ENCODE measurements around the gene PHLPP1.
"Not testable (repeated sequence)": the region's sequence is repeated elsewhere in the genome, so short reads cannot be mapped to it uniquely, and the experiment has no call there.

Gene PHLPP1

DNA sequence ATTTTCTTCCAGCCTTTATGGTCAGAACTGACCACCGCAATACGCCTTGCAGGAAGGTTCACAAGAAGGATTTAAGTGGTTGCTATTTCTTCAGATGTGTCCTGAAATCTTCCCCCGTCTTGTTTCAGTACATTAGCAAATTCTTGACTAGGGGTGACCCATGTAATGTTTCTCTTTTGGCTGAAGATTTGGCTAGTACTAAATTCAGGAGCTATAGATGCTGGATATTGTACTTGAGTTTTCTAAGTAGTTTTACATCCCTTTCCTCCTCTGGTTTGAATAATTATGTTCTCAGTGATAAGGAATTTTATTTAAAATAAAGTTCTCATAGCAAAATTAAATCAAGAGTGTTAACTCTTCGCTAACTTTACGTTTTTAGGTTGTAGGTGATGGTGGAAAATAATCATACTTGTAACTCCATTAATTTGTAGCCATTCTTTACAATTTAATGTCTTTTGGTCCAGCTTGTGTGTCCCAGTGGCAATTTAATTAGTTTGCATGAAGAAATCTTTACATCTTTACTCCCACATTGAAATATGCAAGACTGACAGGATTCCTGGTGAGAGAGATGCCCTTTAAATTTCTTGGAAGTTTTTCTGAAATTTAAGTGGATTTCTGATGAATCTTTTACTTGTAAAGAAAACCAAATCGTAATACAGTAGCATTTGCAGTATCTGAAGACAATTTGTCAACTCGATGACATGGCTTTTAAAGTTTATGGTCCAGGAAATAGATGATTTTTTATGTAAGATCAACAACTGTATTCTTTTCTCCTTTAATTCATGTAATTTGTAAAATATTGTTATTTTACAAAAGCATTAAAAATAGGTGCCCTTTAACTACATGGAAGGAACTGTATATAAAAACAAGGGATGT, 2.8 kb downstream of the PHLPP1 start:
- no peak for DNase-seq

DNA sequence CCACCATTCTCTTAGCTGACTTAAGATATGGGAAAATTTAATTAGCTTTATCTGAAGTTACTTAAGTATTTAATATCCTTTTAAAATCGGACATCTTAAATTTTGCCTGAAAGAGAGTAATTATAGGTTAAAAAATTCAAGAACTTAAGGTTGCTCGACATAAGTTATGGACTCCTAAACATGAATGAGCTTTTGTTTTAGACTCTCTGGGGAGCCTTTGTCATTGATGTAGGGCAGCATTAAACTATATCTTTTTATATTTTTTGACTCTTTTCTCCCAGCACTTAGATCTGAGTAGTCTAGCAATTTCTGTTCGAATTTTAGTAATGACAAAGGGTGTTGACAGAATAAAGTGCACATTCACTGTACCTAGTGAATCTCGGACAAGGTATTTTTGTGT, 4.7 kb downstream of the PHLPP1 start:
- no peak for DNase-seq

DNA sequence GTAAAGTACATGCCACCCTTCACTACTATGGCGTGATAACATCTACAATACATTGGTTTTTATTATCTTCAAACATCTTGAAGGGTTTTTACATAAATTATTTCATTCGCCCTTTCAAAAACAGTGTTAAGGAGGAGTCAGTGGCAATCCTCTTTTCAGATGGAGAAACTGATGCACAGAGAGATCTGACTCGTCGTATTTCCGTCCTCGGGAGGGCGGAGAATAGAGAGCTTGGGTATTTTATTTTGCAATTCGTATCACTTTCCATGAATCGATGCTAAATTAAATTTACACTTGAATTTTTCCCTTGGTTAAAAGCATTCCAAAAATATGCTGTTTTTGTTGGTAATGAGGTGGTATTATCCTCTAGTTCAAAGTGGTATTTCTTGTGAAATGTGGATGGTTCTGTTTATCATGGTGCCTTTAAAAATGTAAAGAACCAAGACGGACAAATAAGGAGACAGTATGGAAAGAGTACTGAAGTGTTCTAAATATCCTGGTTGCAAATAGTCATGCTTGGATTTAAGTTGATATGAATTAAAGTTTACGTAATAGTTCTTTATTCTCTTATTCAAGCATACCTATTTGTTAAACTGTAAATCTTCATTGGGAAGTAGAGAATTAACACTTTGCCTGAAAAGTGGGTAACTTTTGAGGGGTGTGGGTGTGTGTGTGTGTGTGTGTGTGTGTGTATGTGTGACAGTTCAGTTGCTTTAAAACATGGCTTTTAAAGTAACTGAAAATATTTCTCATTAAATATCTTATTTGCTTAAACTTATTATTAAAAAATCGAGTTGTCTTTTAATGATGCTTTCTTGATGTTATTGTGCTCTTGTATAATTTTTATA, 5.6 kb downstream of the PHLPP1 start:
- no peak for DNase-seq

DNA sequence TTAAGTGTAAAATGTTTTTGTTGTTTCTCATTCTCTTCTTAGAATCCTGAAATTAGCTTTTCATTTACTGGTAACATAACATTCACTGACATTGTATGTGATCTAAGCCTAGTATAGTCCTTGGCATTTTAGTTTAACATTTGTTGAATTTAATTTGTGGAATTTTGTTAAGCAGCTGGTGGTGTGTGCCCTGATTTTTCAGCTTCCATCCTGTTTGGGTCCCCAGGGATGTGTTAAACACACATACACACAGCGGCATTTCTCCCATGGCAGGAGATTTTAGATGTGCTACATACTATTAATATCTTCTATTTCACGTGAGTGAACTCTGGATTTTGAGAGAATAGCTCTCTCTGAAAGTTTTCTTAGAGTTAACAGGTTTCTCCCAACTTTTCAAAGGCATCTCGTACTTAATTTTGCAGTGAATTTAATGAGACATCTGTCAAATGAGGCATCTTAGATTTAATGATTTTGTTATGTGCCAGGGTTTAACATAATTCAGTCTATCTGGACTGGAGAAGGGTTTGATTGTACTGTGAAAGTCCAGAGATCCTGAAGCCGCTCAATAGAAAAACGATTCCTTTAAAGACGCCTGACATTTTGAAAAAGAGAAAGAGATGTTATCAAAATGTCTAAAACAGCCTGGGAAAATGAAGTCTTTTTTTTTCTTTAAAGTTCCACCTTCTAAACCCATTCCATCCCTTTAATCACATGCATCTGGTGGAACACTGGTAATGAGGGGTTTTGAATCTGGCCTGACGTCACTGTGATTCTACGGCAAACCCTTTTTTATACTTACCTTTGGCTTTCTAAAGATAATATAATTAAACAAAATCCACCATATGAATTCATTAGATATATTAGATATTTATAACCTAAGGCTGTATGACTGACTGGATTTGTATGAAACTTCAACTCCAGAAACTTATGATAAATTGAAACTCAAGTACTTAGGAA, 6.8 kb downstream of the PHLPP1 start:
- no peak for DNase-seq

DNA sequence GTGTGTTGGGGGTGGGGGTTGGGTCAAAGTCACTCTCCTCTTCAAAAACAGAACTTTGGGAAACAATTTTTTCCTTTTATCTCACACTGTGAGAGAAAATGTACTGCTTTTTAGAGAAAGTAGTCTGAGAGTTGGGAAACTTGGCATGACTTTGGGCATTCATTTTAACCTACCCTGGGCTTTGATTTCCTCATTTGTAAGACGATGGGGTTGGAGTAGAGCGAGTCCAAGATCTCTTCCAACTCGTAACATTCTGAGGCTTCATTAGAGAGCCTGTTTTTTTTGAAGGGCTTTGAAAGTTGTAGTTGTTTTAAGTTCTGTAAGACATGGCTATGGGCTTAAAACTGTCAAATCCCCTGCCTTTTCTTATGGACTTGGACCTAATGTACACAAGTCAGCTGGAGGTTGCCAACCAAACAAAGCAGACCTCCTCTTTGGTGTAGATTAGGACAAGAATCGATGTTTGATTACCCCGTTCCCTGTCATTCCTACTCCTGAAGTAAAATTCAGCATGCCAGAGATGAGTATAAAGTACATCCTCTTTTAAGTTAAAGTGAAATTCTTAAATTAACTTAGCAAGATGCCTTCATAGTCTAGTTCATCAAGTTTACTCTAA, 8.4 kb downstream of the PHLPP1 start:
- DNase-seq, result no peak

DNA sequence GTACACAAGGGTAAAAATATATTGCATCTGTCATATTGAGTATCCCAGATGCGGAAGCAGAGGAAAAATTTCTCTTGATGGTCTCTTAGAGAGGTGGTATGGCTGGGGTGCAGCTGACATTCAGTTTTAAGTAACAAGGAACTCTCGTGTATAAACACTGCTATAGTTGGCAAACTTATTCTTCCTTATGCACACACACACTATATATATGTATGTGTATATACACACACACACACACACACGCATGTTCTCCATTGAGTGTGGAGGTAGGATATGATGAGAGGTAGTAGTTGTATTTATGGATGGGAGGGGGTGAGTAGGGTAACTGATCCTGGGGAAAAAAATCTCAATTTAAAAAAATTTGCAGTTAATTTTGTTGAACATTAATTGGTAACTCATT, 10.6 kb downstream of the PHLPP1 start:
- DNase-seq, result no peak

DNA sequence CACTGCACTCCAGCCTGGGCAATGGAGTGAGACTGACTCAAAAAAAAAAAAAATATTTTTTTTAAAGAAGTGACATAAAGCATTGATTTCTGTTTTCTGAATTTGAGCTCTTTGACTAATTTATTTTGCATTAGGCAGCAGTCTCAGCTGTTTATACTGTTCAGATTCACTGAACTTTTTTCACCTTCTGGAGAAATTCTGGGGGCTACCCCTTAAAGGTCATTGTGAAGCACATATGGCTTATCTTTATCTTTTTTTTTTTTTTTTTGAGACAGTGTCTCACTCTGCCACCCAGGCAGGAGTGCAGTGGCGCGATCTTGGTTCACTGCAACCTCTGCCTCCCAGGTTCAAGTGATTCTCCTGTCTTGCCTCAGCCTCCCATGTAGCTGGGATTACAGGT, 12.9 kb downstream of the PHLPP1 start:
- no peak for DNase-seq

DNA sequence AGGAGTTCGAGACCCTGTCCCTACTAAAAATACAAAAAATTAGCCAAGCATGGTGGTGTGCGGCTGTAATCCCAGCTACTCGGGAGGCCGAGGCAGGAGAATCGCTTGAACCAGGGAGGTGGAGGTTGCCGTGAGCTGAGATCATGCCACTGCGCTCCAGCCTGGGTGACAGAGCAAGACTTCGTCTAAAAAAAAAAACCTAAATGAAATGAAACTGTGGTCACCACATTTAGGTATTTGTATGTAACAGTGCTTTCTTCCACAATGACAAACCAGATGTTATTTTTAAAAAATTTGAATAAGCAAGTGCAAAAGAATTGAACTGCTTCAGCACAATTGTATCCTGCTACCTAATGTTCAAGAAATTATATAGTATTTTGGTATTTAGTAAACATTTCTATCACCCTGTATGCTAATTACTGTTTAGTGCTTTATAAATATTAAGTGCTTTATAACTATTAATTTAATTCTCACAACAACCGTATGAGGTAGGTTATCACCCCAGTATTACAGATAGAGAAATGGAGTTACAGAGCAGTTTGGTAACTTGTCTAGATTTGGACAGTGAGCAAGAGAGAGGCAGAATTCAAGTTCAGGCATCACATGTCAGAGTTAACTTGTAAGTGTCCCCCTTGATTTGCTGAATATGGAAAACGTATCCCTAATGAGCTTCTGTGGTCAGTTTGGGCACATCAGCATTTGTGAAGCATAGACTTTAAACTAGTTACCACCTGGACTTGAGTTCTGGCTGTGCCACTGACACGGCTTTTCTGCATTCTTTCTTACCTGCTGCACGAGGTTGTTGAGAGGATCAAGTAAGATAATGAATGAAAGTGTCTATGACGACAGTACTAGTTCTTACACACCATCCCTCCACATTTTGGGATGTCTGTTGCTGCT, 14.4 kb downstream of the PHLPP1 start:
- DNase-seq, result no peak

DNA sequence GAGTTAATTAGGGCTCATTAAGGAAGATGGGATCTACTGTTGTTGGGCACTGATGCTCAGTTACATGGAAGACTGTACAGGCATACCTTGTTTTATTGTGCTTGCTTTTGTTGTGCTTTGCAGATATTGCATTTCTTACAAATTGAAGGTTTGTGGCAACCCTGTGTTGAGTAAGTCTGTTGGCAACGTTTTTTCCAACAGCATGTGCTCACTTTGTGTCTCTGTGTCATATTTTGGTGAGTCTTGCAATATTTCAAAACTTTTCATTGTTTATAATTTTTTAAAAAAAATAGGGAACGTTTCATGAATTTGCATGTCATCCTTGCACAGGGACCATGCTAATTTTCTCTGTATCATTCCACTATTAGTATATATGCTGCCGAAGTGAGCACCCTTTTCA, 15.6 kb downstream of the PHLPP1 start:
- DNase-seq, result no peak

DNA sequence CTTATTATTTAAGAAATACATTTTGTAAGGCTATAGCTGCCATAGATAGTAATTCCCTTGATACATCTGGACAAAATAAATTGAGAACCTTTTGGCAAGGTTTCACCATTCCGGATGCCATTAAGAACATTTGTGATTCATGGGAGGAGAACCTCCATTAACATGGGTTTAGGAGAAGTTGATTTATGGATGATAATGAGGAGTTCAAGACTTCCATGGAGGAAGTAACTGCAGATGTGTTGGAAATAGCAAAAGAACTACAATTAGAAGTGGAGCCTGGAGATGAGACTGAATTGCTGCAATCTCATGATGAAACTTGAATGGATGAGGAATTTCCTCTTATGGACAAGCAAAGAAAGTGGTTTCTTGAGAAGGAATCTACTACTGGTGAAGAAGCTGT, 17.3 kb downstream of the PHLPP1 start:
- DNase-seq, result no peak

DNA sequence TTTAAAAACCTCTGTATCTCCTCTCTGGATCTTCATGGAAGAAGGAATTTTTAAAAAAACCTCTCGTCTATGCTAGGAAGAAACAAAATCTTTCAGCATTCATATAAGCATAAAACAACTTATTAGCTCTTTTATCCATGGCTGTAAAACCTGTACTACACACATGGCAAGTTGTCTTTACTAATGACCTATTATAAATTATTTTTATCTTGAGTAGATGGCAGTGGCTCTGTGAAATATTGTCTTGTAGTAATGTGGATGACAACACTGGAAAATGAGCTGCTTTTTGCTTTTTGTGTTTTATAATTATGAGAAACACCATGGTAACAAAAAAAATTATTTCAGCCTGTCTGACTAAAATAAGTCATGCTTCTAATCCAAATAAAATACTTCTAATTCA, 18.9 kb downstream of the PHLPP1 start:
- no peak for DNase-seq

DNA sequence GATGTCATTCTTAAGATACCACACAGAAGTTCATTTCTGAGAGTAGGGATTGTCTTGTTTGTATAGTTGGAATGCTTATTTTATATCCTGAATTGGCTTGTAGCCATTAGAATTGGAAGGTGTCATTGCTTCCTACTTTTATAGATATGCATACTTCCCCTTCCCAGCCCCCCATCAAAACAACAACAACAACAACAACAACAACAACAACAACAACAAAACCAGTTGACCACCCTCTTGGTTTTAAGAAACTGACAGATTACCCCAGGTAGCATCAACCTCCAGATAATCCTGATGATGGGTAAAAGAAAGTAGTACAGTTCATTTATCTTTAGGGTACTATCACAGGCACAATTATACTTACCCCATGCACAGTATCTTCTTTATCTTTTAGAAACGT, 20.0 kb downstream of the PHLPP1 start:
- DNase-seq, result no peak

DNA sequence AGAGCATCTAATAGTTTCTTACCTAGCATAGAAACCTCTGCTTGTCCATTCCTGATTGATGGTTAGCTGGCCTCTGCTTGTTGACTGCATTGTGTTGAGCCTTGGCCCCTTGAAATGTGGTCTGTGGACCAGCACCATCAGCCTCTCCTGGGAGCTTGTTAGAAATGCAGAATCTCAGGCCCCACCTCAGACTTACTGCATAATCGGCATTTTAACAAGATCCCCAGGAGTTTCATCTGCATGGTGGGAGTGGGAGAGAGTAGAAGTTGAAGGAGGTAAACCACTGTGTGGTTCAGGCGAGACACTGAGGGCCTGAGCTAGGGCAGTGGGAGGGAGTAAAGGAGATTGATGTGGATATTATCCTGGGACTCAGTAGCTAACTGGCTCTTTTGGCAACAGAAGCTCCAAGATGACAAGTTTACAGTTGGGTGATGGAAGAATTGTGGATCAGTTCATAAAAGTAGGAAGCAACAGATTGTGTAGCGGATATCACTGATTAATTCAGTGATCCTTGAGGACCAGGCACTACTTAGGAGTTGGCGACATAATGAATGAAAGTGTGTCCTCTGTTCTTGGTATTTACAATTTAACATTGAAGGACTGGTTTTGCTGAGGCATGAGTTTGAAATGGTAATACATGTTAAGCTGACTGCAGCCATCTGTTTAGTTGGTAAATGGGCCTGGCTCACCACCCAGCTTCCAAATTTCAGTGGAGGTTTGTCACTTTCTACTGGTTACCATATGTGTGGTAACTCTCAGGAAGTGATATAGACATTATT, 20.9 kb downstream of the PHLPP1 start:
- no peak for DNase-seq

DNA sequence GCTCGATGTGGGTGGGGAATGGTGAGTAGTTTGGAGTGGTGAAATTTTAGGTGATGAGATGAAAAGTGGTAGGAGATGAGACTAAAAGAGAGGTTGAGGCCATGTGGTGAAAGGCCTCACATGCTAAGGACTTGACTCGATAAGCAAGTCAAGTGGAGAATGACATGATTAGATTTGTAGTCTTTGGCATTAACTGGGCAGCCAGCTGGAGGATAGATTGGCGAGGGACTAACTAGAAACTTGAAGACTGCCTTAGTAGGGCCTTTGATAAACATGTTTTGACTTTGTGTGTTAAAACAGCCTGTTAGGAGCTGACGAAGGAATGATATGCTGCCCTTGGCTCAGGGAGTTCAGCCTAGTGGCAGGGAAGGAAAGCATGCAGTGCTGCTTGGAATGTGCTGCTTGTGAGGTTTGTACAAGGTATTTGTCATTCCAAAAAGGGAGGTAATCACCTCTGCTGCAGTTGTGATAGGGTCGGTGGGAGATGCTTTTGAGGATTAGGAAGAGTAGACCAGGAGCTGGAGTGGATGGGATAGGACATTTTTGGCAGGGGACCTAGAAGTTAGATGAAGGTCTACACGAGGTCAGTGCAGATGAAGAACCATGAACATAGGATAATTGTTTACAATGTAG, 22.0 kb downstream of the PHLPP1 start:
- DNase-seq, result no peak

DNA sequence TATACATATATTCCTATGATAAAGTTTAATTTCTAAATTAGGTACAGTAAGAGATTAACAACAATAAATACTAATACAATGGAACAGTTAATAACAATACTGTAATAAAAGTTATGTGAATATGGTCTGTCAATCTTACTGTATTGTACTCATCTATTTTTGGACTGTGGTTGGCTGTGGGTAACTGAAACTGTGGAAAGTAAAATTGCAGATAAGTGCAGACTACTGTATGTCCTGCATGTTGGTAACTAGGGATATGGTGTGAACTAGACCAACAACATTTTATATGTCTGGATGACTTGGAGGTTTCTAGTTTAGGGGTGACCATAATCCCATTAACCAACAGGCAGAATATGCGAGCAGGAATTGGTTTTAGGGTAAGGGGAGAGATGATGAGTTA, 23.3 kb downstream of the PHLPP1 start:
- no peak for DNase-seq

DNA sequence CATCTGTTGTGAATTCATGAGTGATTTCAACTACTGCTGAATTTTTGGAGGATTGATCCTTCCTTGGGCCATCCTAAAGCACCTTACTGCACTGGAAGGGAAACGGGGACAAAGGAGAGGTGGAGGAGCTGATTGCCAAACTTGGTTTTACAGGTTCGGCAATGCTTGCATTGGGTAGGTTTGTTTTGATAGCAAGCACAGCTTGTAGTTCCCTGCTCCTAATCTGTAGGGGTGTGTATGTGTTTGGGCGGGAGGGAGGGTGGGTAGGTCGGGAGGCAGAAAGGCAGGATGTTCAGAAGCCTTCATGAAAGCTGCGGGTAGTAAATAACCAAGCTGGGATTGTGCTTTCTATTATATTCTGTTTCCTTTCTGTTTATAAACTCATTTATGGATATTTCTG, 24.6 kb downstream of the PHLPP1 start:
- DNase-seq, result no peak

DNA sequence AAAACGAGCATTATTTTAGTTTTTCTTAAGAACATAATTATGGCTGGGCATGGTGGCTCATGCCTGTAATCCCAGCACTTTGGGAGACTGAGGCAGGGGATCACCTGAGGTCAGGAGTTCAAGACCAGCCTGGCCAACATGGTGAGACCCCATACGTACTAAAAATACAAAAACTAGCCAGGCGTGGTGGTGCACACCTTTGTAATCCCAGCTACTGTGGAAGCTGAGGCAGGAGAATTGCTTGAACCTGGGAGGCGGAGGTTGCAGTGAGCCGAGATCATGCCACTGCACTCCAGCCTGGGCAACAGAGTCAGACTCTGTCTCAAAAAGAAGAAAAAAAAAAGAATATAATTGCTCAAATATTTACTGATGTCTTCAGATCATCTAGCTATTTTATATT, 25.3 kb downstream of the PHLPP1 start:
- not testable (repeated sequence) for DNase-seq

DNA sequence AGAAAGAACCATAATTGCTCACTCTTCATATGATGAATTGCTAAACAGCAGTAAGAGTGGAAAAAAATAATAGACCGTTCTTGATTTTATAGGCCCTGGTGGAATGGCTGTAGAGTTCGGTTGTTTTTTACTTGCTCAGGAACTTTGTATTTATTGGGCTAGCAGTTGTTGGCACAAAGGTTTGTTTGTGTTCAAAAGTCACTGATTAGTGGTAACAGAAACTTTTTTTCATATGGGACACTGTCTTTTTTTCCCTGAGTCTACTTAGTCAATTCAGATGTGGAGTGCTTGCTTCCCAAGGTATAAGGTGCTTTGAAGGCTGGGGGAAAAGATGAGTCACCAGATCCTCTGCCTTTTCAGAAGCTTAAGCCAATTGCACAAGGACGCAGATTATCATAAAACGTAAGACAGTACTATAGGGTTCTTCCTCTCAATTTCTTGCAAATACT, 25.8 kb downstream of the PHLPP1 start:
- DNase-seq, result no peak

DNA sequence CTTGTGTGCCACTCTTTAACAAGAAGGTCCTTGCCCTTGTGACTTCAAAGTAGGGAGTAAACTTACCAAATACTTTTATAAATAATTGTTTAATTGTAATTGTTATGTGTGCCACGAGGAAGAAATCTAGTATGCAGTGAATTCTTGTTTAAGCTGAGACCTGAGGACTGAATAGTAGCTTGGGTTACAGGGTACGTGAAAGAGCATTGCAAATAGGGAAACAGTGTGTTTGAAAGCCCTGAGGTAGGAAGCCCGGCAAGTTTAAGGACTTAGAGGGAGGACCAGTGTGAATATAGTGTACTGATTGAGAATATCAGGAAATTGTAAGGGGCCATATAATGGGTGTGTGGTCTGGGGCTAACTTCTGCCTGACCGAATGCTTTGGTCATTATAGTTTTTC, 26.2 kb downstream of the PHLPP1 start:
- DNase-seq, result no peak

Measured in NCI-H1436 treated with DMSO at 0.1 percent for 48 hours (cell line).